ENCODE results near the gene CRNN.

CRNN gene

DNA sequence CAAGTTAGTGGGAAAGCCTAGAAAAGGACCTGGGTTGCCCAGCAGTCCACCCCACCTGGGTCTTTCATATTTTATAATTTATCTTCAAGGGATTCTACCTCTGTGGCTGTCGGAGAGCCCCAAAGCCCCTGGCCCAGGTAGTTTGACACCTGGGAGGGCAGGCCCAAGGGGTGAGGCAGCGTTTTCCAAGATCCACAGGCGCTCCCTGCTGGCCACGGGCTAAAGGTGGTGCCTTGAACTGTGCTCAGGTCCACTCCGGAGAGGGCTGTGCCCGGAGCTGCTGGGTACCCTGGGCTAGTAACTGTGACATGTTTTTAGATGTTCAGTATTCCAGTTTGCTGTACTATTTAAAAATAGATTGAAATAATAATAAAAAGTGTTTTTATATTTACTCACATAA is 37.2 kb upstream of the CRNN start:
- no peak overlapping the region for H3K4me3 ChIP-seq
- no peak overlapping the region for H3K9ac ChIP-seq
- no peaks in the 10 kb centered on the region for H3K36me3 ChIP-seq
- H3K9me3 ChIP-seq (replicated peaks in 1 of 11), result peaks cover 0 to 15% (median 10%) of the 10 kb centered on the region in 11 experiments; a peak in 10 of 22 replicates
- H3K27ac ChIP-seq, result no peak overlapping the region
- H3K4me1 ChIP-seq, result peaks cover 0 to 7% (median 0%) of the 10 kb centered on the region in 10 experiments; a peak in 5 of 20 replicates
- TF ChIP-seq Cebpa-rat (IDR thresholded peaks at IDR 0.05), result no peak
- no peaks in the 10 kb centered on the region for H4K20me1 ChIP-seq
- no peak overlapping the region for H3K4me2 ChIP-seq
- H3K27me3 ChIP-seq, result no peaks in the 10 kb centered on the region

DNA sequence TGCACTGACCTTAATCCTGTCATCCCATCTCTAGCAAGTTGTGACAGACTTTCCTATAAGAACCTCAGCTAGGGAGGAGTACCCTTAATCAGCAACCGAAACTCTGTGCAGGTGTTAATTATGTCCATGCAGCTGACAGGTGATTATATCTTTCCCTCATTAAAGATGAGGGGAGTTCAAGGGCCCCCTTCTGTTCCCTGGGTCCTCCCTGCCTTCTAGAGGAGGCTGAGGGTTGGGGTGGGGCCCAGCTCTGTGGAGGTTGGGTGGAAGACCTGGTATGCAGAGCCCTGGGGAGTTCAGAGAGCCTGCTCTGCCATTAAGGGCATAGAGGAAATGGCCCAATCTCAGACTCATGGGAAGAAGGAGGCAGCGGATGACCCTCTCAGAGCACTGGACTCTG is 35.6 kb upstream of the CRNN start:
- Histone ChIP-seq H4K20me1 (no peaks in the 10 kb centered on the region), H3K27me3 (no peaks in the 10 kb centered on the region), H3K4me3 (no peak overlapping the region), H3K4me1 (peaks cover 0 to 7% (median 0%) of the 10 kb centered on the region in 10 experiments; a peak in 5 of 20 replicates), H3K27ac (no peak overlapping the region), H3K9ac (no peak overlapping the region), H3K4me2 (no peak overlapping the region), H3K9me3 (replicated peaks in 1 of 11) (peaks cover 0 to 1% (median 0%) of the 10 kb centered on the region in 11 experiments; a peak in 4 of 22 replicates), H3K36me3 (no peaks in the 10 kb centered on the region)
- TF ChIP-seq Cebpa-rat (IDR thresholded peaks at IDR 0.05), result no peak

GRCh38 chr1:152448496-152448895 is 34.4 kb upstream of the CRNN start:
- no peak overlapping the region for H3K9ac ChIP-seq
- H4K20me1 ChIP-seq, result no peaks in the 10 kb centered on the region
- no peak for TF ChIP-seq Cebpa-rat (IDR thresholded peaks at IDR 0.05)
- no peak overlapping the region for H3K27ac ChIP-seq
- H3K27me3 ChIP-seq, result no peaks in the 10 kb centered on the region
- no peak overlapping the region for H3K4me3 ChIP-seq
- H3K9me3 ChIP-seq (replicated peaks in 1 of 11), result no peaks in the 10 kb centered on the region
- H3K4me2 ChIP-seq, result peak overlapping the region in 1 of 11 experiments; percentile 24; a peak in 1 of 22 replicates
- H3K36me3 ChIP-seq, result no peaks in the 10 kb centered on the region
- peaks cover 0 to 7% (median 0%) of the 10 kb centered on the region in 10 experiments; a peak in 5 of 20 replicates for H3K4me1 ChIP-seq

DNA sequence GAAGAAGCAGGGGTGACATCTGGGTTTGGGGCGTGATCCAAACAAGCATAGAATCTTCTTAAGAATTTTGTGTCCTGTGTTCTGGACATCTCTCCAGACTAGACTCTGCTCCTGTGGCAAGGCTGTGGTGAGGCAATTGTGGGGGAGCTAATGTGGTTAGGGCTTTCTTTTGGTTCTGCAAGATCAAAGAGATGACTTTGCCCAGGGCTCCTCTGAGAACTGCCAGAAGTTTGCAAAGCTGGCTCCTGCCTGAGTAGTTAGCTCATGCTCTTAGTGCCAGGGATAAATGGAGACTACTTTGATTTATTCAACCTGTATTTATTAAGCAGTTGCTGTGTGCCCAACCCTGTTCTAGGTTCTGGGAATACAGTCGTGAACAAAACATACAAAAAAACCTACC is 34.0 kb upstream of the CRNN start:
- TF ChIP-seq Cebpa-rat (IDR thresholded peaks at IDR 0.05), result peak in 1 of 11 experiments; percentile 36; a peak in 1 of 22 replicates
- Histone ChIP-seq H3K27me3 (no peaks in the 10 kb centered on the region), H3K4me1 (peaks cover 0 to 7% (median 0%) of the 10 kb centered on the region in 10 experiments; a peak in 5 of 20 replicates), H4K20me1 (no peaks in the 10 kb centered on the region), H3K4me2 (peak overlapping the region in 5 of 11 experiments; percentile 4 to 24 (median 13); a peak in 4 of 22 replicates), H3K27ac (no peak overlapping the region), H3K9ac (no peak overlapping the region), H3K9me3 (replicated peaks in 1 of 11) (no peaks in the 10 kb centered on the region), H3K4me3 (no peak overlapping the region), H3K36me3 (no peaks in the 10 kb centered on the region)

DNA sequence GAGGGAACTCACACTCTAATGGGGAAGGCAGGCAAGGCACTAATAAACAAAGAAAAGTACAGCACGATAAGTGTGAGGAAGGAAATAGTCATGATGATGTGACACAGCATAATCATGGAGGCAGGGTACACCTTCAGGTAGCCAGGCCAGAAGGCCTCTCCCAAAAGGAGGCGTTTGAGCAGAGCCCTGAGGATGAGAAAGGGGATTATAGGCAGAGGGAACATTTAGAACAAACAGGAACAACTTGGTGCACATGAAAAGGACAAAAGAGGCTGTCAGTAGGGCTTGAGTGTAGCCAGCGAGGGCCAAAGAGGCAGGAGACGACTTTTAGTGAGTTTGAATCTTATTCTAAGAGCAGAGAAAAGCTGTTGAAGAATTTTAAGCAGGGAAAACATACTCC is 33.4 kb upstream of the CRNN start:
- peaks cover 0 to 7% (median 0%) of the 10 kb centered on the region in 10 experiments; a peak in 5 of 20 replicates for H3K4me1 ChIP-seq
- H3K27me3 ChIP-seq, result no peaks in the 10 kb centered on the region
- H3K27ac ChIP-seq, result no peak overlapping the region
- no peak overlapping the region for H3K4me3 ChIP-seq
- H4K20me1 ChIP-seq, result no peaks in the 10 kb centered on the region
- no peaks in the 10 kb centered on the region for H3K9me3 ChIP-seq (replicated peaks in 1 of 11)
- no peak overlapping the region for H3K9ac ChIP-seq
- H3K36me3 ChIP-seq, result no peaks in the 10 kb centered on the region
- H3K4me2 ChIP-seq, result peak overlapping the region in 4 of 11 experiments; percentile 4 to 22 (median 12); a peak in 2 of 22 replicates
- no peak for TF ChIP-seq Cebpa-rat (IDR thresholded peaks at IDR 0.05)

DNA sequence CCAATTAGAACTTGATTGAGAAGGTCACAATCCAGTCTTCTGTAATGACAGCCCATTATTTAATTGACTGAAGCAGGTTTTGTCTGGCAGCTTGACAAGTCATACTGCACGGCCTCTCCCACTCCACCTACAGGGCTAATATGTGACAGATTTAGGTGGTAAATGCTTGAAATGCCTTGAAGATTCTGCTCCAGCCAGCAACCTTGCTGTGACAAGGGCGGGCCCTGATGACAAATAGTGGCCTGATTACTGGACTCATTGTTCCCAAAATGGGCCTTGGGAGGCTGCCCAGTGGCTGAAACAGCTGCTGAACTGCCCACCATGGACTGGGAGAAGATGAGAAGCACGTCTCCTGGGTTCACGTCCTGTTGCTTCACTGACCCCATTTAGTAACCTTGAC is 30.0 kb upstream of the CRNN start:
- no peak for TF ChIP-seq Cebpa-rat (IDR thresholded peaks at IDR 0.05)
- no peak overlapping the region for H3K4me2 ChIP-seq
- H3K27ac ChIP-seq, result no peak overlapping the region
- H3K4me1 ChIP-seq, result peaks cover 0 to 7% (median 0%) of the 10 kb centered on the region in 10 experiments; a peak in 5 of 20 replicates
- H3K4me3 ChIP-seq, result no peak overlapping the region
- no peaks in the 10 kb centered on the region for H4K20me1 ChIP-seq
- H3K9me3 ChIP-seq (replicated peaks in 1 of 11), result no peaks in the 10 kb centered on the region
- H3K27me3 ChIP-seq, result no peaks in the 10 kb centered on the region
- no peak overlapping the region for H3K9ac ChIP-seq
- H3K36me3 ChIP-seq, result no peaks in the 10 kb centered on the region

GRCh38 chr1:152442765-152443164 is 28.7 kb upstream of the CRNN start:
- Histone ChIP-seq H3K9me3 (replicated peaks in 1 of 11) (no peaks in the 10 kb centered on the region), H3K4me2 (no peak overlapping the region), H4K20me1 (no peaks in the 10 kb centered on the region), H3K27me3 (no peaks in the 10 kb centered on the region), H3K4me1 (peaks cover 0 to 5% (median 0%) of the 10 kb centered on the region in 10 experiments; a peak in 3 of 20 replicates), H3K4me3 (no peak overlapping the region), H3K36me3 (no peaks in the 10 kb centered on the region), H3K27ac (no peak overlapping the region), H3K9ac (no peak overlapping the region)
- no peak for TF ChIP-seq Cebpa-rat (IDR thresholded peaks at IDR 0.05)

DNA sequence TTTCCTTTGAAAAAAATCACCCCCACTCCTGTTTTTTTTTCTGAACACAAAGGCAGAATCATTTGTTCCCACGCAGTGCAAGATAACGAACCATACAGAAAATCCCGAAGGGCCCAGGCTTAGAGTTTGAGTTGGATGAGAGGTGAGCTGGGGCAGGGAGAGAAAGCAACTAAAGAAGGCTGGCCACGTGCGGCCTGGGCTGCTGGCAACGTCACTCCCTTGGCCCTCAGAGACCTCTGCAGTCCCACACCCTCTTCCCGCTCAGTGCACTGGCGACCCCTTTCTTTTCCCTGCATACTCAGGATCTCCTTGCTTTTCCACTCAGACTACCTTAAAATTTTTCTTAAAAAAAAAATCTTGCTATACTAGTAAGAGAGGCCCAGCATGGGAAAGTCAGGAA is 28.2 kb upstream of the CRNN start:
- Histone ChIP-seq H3K4me2 (no peak overlapping the region), H3K4me3 (no peak overlapping the region), H3K9ac (no peak overlapping the region), H3K4me1 (0 out of 20 replicates have a peak, but pooled peaks cover 0 to under 1% (median 0%) of the 10 kb centered on the region in 10 experiments), H3K27ac (no peak overlapping the region), H3K36me3 (no peaks in the 10 kb centered on the region), H4K20me1 (no peaks in the 10 kb centered on the region), H3K9me3 (replicated peaks in 1 of 11) (no peaks in the 10 kb centered on the region), H3K27me3 (no peaks in the 10 kb centered on the region)
- TF ChIP-seq Cebpa-rat (IDR thresholded peaks at IDR 0.05), result no peak

GRCh38 chr1:152441756-152442155 is 27.7 kb upstream of the CRNN start:
- no peaks in the 10 kb centered on the region for H3K36me3 ChIP-seq
- H3K9ac ChIP-seq, result peak overlapping the region in 1 of 11 experiments; percentile 15; a peak in 1 of 22 replicates
- H3K27ac ChIP-seq, result no peak overlapping the region
- TF ChIP-seq Cebpa-rat (IDR thresholded peaks at IDR 0.05), result no peak
- H3K27me3 ChIP-seq, result no peaks in the 10 kb centered on the region
- H3K4me1 ChIP-seq, result no peaks in the 10 kb centered on the region
- H3K4me3 ChIP-seq, result no peak overlapping the region
- H4K20me1 ChIP-seq, result no peaks in the 10 kb centered on the region
- H3K9me3 ChIP-seq (replicated peaks in 1 of 11), result no peaks in the 10 kb centered on the region
- H3K4me2 ChIP-seq, result no peak overlapping the region

All from BLaER1 treated with 17β-estradiol and CSF1 and Interleukin-3, amounts not matched to agents 10 nM and 100 nM (cell line).